SK-N-SH (cell line): ENCODE data around the gene SIX2.

ENCODE experiments used
- CHD2 ChIP-seq: fragments of 150-350 bp; IDR thresholded peaks from 2 replicates; pipeline ENCODE4 v1.6.1; 2018; ENCODE audit warnings: low read length; ENCODE audit not compliant: partially characterized antibody
- CTCF ChIP-seq: fragments of 200-600 bp; sonication (generic); IDR thresholded peaks from 2 replicates; pipeline ENCODE4 v1.6.1; 2017; ENCODE audit warnings: antibody characterized with exemption, mild to moderate bottlenecking, moderate library complexity
- REST ChIP-seq: IDR thresholded peaks from 2 replicates; pipeline ENCODE4 v1.6.1; 2012; ENCODE audit warnings: mild to moderate bottlenecking, low read depth, low read length, moderate library complexity
- RXRA ChIP-seq: IDR thresholded peaks from 2 replicates; pipeline ENCODE4 v1.4.0; 2012; ENCODE audit warnings: low read depth, mild to moderate bottlenecking, borderline replicate concordance
- SIN3A ChIP-seq: IDR thresholded peaks from 2 replicates; pipeline ENCODE4 v1.6.1; 2012; ENCODE audit warnings: low read depth, mild to moderate bottlenecking, low read length, moderate library complexity, borderline replicate concordance
- TAF1 ChIP-seq: IDR thresholded peaks from 2 replicates; pipeline ENCODE4 v1.6.1; 2012; ENCODE audit warnings: low read depth, mild to moderate bottlenecking, low read length, moderate library complexity, borderline replicate concordance
- USF1 ChIP-seq: IDR thresholded peaks from 2 replicates; pipeline ENCODE4 v1.4.0; 2012; ENCODE audit warnings: low read depth, borderline replicate concordance

GRCh38 chr2:45040786-45041185, 31.5 kb upstream of the SIX2 start:
- TF ChIP-seq CTCF (no peak), USF1 (no peak), CHD2 (no peak), TAF1 (no peak), REST (no peak), SIN3A (no peak), RXRA (no peak)
